DOHH2 (cell line): ENCODE results near the gene CFAP77.

Experiments
- H3F3A ChIP-seq: fragments of 200-600 bp; sonication (generic), shearing (Covaris generic); 2 replicates; pipeline ENCODE4 v1.6.0; 2016; ENCODE audit warnings: antibody characterized with exemption, mild to moderate bottlenecking; ENCODE audit not compliant: control insufficient read depth, insufficient read depth
- H3K27ac ChIP-seq: fragments of 200-600 bp; sonication (generic); 2 replicates; pipeline ENCODE4 v1.5.1; 2014; ENCODE audit warnings: low read depth, mild to moderate bottlenecking, low read length, moderate library complexity
- H3K27me3 ChIP-seq: fragments of 200-600 bp; sonication (generic); 2 replicates; pipeline ENCODE4 v1.6.1; 2014; ENCODE audit warnings: mild to moderate bottlenecking, low read length, mixed read lengths; ENCODE audit not compliant: control insufficient read depth
- H3K36me3 ChIP-seq: fragments of 200-600 bp; sonication (generic); 2 replicates; pipeline ENCODE4 v1.6.1; 2014; ENCODE audit warnings: mild to moderate bottlenecking, low read length, moderate library complexity, mixed read lengths; ENCODE audit not compliant: control insufficient read depth
- H3K4me1 ChIP-seq: fragments of 200-600 bp; sonication (generic); 2 replicates; pipeline ENCODE4 v1.6.1; 2014; ENCODE audit warnings: mild to moderate bottlenecking, low read length, mixed read lengths; ENCODE audit not compliant: control insufficient read depth
- H3K4me2 ChIP-seq: fragments of 200-600 bp; sonication (generic); 2 replicates; pipeline ENCODE4 v1.6.0; 2014; ENCODE audit warnings: mild to moderate bottlenecking, low read length, moderate library complexity
- H3K4me3 ChIP-seq: fragments of 200-600 bp; sonication (generic); 2 replicates; pipeline ENCODE4 v1.5.1; 2014; ENCODE audit warnings: mild to moderate bottlenecking, low read length, mixed read lengths
- H3K79me2 ChIP-seq: fragments of 200-600 bp; sonication (generic); 2 replicates; pipeline ENCODE4 v1.6.1; 2014; ENCODE audit warnings: mild to moderate bottlenecking, low read length, mixed read lengths; ENCODE audit not compliant: control insufficient read depth
- H3K9me2 ChIP-seq: fragments of 200-600 bp; sonication (generic); replicated peaks from 2 replicates; pipeline ENCODE4 v1.6.1; 2014; ENCODE audit warnings: mild to moderate bottlenecking, low read length, mixed read lengths; ENCODE audit not compliant: control insufficient read depth
- H3K9me3 ChIP-seq: fragments of 200-600 bp; sonication (generic); 2 replicates; pipeline ENCODE4 v1.6.1; 2014; ENCODE audit warnings: antibody characterized with exemption, low read length, mixed read lengths; ENCODE audit not compliant: control insufficient read depth, insufficient read depth
- H4K20me1 ChIP-seq: fragments of 200-600 bp; sonication (generic); 2 replicates; pipeline ENCODE4 v1.6.0; 2014; ENCODE audit warnings: low read depth, mild to moderate bottlenecking, antibody characterized with exemption, low read length, moderate library complexity; ENCODE audit not compliant: control insufficient read depth, insufficient read depth
- EZH2phosphoT487 ChIP-seq: fragments of 200-600 bp; sonication (generic); IDR thresholded peaks from 2 replicates; pipeline ENCODE4 v1.6.1; 2017; ENCODE audit warnings: borderline replicate concordance, mild to moderate bottlenecking, antibody characterized with exemption, low read length, moderate library complexity, mixed read lengths
- TF ChIP-seq, protein P1 (sequence below): fragments of 200-600 bp; sonication (generic); IDR thresholded peaks from one replicate; pipeline ENCODE4 v1.5.1; 2014; ENCODE audit warnings: antibody characterized with exemption, mild to moderate bottlenecking, low read depth, low read length; ENCODE audit not compliant: poor library complexity, severe bottlenecking

Gene CFAP77

DNA sequence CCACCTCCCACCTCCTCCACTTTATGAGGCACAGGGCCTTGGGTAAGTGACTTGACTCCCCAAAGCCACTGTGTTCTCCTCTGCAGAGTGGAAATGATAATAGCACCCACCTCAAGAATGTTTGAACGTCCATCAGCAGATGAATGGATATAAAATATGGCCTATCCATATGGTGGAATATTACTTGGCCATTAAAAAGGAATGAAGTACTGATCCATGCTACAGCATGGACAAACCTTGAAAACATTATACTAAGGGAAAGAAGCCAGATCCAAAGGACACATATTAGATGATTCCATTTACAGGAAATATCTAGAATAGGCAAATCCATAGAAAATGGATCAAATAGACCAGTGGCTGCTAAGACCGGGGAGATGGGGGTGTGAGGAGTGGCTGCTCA, 50.2 kb downstream of the CFAP77 start:
- Histone ChIP-seq H3K4me1 (no peaks in the 10 kb centered on the region), H3K79me2 (no peaks in the 10 kb centered on the region), H4K20me1 (no peaks in the 10 kb centered on the region), H3K27me3 (no peaks in the 10 kb centered on the region), H3K4me3 (no peak overlapping the region), H3K9me3 (no peaks in the 10 kb centered on the region), H3K36me3 (no peaks in the 10 kb centered on the region), H3K27ac (no peak overlapping the region), H3K4me2 (no peak overlapping the region), H3F3A (no peaks in the 10 kb centered on the region), H3K9me2 (no peaks in the 10 kb centered on the region)
- TF ChIP-seq, protein P1, sequence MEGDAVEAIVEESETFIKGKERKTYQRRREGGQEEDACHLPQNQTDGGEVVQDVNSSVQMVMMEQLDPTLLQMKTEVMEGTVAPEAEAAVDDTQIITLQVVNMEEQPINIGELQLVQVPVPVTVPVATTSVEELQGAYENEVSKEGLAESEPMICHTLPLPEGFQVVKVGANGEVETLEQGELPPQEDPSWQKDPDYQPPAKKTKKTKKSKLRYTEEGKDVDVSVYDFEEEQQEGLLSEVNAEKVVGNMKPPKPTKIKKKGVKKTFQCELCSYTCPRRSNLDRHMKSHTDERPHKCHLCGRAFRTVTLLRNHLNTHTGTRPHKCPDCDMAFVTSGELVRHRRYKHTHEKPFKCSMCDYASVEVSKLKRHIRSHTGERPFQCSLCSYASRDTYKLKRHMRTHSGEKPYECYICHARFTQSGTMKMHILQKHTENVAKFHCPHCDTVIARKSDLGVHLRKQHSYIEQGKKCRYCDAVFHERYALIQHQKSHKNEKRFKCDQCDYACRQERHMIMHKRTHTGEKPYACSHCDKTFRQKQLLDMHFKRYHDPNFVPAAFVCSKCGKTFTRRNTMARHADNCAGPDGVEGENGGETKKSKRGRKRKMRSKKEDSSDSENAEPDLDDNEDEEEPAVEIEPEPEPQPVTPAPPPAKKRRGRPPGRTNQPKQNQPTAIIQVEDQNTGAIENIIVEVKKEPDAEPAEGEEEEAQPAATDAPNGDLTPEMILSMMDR: no peak
- no peak for TF ChIP-seq EZH2phosphoT487

DNA sequence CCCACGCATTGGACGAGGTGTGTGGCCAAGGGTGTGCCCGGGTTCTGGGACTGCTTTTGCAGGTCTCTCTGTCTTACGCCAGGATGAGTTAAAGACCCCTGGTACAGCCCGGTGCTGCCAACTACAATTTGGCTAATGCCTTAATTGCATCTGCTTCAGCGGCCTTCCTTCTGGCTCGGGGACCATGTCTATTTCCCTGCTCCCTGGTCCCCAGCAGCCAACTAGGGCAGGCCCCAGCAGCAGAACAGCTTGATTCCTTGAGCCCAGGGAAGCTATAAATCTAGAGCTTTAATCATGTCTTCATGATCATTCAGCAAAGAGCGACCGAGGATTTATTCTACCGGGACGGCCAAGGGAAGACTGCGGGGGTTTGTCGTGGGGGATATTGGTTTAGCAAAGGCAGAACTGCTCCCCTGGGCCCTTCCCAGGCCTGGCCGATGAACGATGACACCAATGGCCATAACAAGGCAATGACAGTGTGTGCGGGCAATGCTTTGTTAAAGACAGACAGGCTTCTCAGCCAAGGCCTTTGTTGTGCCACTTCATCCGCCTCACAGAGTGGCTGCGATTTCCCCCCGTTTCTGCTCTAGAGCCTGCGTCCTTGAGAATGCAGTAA, 51.4 kb downstream of the CFAP77 start:
- no peaks in the 10 kb centered on the region for H3K79me2 ChIP-seq
- H3K4me3 ChIP-seq: no peak overlapping the region
- H4K20me1 ChIP-seq: no peaks in the 10 kb centered on the region; the same call in 1 of the 2 replicates
- H3K4me1 ChIP-seq: no peaks in the 10 kb centered on the region
- H3K9me3 ChIP-seq: no peaks in the 10 kb centered on the region
- TF ChIP-seq EZH2phosphoT487: no peak
- TF ChIP-seq, protein P1: no peak
- H3F3A ChIP-seq: no peaks in the 10 kb centered on the region
- H3K9me2 ChIP-seq: no peaks in the 10 kb centered on the region
- no peak overlapping the region for H3K27ac ChIP-seq
- no peak overlapping the region for H3K4me2 ChIP-seq
- no peaks in the 10 kb centered on the region for H3K36me3 ChIP-seq
- H3K27me3 ChIP-seq: no peaks in the 10 kb centered on the region

DNA sequence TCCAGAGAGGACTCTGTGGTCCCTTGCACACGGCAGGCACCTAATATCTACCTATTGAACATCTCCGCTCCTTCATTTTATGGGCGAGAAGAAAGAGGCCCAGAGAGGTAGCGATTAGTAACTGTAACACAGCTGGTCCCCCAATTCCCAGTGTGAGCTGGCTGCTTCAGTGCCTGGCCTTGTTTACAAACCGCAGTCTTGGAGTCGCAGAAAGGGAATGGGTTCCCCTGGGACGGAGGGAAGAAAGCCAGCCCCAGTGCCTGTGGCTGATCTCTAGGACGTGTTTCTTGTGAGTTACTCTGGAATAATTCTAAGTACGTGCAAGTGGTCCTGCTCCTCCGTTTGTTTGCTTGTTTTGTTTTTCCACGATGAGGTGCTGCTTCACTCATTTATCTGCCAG, 52.0 kb downstream of the CFAP77 start:
- H3K79me2 ChIP-seq: no peaks in the 10 kb centered on the region
- no peak overlapping the region for H3K4me2 ChIP-seq
- no peaks in the 10 kb centered on the region for H3K9me2 ChIP-seq
- H3K27ac ChIP-seq: no peak overlapping the region
- H3K4me1 ChIP-seq: no peaks in the 10 kb centered on the region
- TF ChIP-seq, protein P1: no peak
- no peak for TF ChIP-seq EZH2phosphoT487
- no peak overlapping the region for H3K4me3 ChIP-seq
- H3F3A ChIP-seq: no peaks in the 10 kb centered on the region
- H3K36me3 ChIP-seq: no peaks in the 10 kb centered on the region
- no peaks in the 10 kb centered on the region for H3K27me3 ChIP-seq
- H4K20me1 ChIP-seq: no peaks in the 10 kb centered on the region; the same call in 1 of the 2 replicates
- no peaks in the 10 kb centered on the region for H3K9me3 ChIP-seq
